Prostate gland (tissue), 2 donors: ENCODE results near the gene TBCA. TPM values are rescaled to one million over a fixed set of nuclear protein-coding genes. Genes with fewer than 3 reads are reported as not detected.

ENCODE experiments used
- DNase-seq: peaks from one replicate; pipeline ENCODE4 v3.0.0-alpha.2; 2019; ENCODE audit warnings: low spot score
- H3K27ac ChIP-seq, 2 donors: fragments of 200-600 bp; sonication (generic); 2 replicates each; pipeline ENCODE4 v1.5.1; 2017 to 2019
- H3K27me3 ChIP-seq: fragments of 200-600 bp; sonication (generic); replicated peaks from 2 replicates; pipeline ENCODE4 v1.5.1; 2019; ENCODE audit not compliant: insufficient read depth
- H3K36me3 ChIP-seq, 2 donors: fragments of 200-600 bp; sonication (generic); 1 replicate in 1 of 2; 2 replicates in 1 of 2; pipeline versions ENCODE4 v1.5.1 to v1.8.1; 2017 to 2019
- H3K4me1 ChIP-seq: fragments of 200-600 bp; sonication (generic); replicated peaks from 2 replicates; pipeline ENCODE4 v1.5.1; 2019
- H3K4me3 ChIP-seq, 2 donors: fragments of 200-600 bp; sonication (generic); 2 replicates each; pipeline ENCODE4 v1.5.1; 2017 to 2019
- H3K9me3 ChIP-seq: fragments of 200-600 bp; sonication (generic); 2 replicates; pipeline ENCODE4 v1.5.1; 2017
- POLR2A ChIP-seq: fragments of 450-650 bp; IDR thresholded peaks from one replicate; pipeline ENCODE4 v1.6.1; 2016; ENCODE audit warnings: antibody characterized with exemption, mild to moderate bottlenecking
- POLR2AphosphoS5 ChIP-seq: sonication (generic); formaldehyde crosslinking; IDR thresholded peaks from one replicate; pipeline ENCODE4 v1.6.1; 2017; ENCODE audit warnings: antibody characterized with exemption
- WGBS: methylation state at CpG from one replicate; pipeline ENCODE4 v1.1.5; 2018; 5-methylcytosine and 5-hydroxymethylcytosine counted together
- intact Hi-C: fragments of 100-400 bp; cut with DNase I; formaldehyde crosslinking; loops from one replicate; pipeline ENCODE4 v1.14.2; 2022
- total RNA-seq, 2 donors: library from RNA; depleted of rRNA; stranded (reverse); fragments of >200 nt; gene quantifications; one replicate each; pipeline ENCODE4 v1.1.0, GENCODE V29; 2016
- TF ChIP-seq, protein P1 (sequence below), 4 experiments: fragments of 200-600 bp in 2 of 4; fragments of 450-650 bp in 2 of 4; sonication (generic) in 2 of 4; IDR thresholded peaks; 1 replicate in 3 of 4; 2 replicates in 1 of 4; pipeline ENCODE4 v1.5.1; 2016 to 2019; ENCODE audit warnings: antibody characterized with exemption in 4 of 4, mild to moderate bottlenecking in 2 of 4, moderate library complexity in 2 of 4

Gene TBCA
- total RNA-seq, 2 donors from 2014 or later = 120 to 180 TPM

- no peak overlapping the region for H3K4me3 ChIP-seq
- 92% methylated on average over 2 of the region's 2 CpGs for WGBS
- H3K36me3 ChIP-seq = no peaks in the 10 kb centered on the region
- no peak for DNase-seq
- H3K27me3 ChIP-seq = no peaks in the 10 kb centered on the region
- no peak for TF ChIP-seq POLR2AphosphoS5
- TF ChIP-seq, protein P1, sequence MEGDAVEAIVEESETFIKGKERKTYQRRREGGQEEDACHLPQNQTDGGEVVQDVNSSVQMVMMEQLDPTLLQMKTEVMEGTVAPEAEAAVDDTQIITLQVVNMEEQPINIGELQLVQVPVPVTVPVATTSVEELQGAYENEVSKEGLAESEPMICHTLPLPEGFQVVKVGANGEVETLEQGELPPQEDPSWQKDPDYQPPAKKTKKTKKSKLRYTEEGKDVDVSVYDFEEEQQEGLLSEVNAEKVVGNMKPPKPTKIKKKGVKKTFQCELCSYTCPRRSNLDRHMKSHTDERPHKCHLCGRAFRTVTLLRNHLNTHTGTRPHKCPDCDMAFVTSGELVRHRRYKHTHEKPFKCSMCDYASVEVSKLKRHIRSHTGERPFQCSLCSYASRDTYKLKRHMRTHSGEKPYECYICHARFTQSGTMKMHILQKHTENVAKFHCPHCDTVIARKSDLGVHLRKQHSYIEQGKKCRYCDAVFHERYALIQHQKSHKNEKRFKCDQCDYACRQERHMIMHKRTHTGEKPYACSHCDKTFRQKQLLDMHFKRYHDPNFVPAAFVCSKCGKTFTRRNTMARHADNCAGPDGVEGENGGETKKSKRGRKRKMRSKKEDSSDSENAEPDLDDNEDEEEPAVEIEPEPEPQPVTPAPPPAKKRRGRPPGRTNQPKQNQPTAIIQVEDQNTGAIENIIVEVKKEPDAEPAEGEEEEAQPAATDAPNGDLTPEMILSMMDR (IDR thresholded peaks at IDR 0.05) = no peak
- no peak for TF ChIP-seq POLR2A
- H3K9me3 ChIP-seq = no peaks in the 10 kb centered on the region
- peaks cover 2% of the 10 kb centered on the region for H3K4me1 ChIP-seq
- no peak overlapping the region for H3K27ac ChIP-seq
- intact Hi-C loops = loop anchor here (10.0 kb wide), 1 partner anchor 134 kb away; no protein-coding TSS in a partner anchor
These were observed 2.8 kb upstream of the TBCA start for GRCh38 chr5:77778881-77779438.

- peaks cover 7% of the 10 kb centered on the region for H3K4me1 ChIP-seq
- H3K27ac ChIP-seq = no peak overlapping the region
- WGBS = 84% methylated on average over 2 of the region's 2 CpGs
- no peaks in the 10 kb centered on the region for H3K27me3 ChIP-seq
- H3K9me3 ChIP-seq = no peaks in the 10 kb centered on the region
- no peaks in the 10 kb centered on the region for H3K36me3 ChIP-seq
- DNase-seq = no peak
- TF ChIP-seq, protein P1 (IDR thresholded peaks at IDR 0.05) = no peak
- TF ChIP-seq POLR2A (no peak), POLR2AphosphoS5 (no peak)
- intact Hi-C loops = loop anchor here (10.0 kb wide), 1 partner anchor 134 kb away; no protein-coding TSS in a partner anchor
- H3K4me3 ChIP-seq = no peak overlapping the region
These were observed 2.3 kb upstream of the TBCA start for GRCh38 chr5:77778398-77778797.

- intact Hi-C loops = loop anchor here (10.0 kb wide), 1 partner anchor 133 kb away; no protein-coding TSS in a partner anchor
- no peak for TF ChIP-seq POLR2A
- TF ChIP-seq POLR2AphosphoS5 = no peak
- TF ChIP-seq, protein P1 (IDR thresholded peaks at IDR 0.05) = no peak
- H3K27ac ChIP-seq = no peak overlapping the region
- no peaks in the 10 kb centered on the region for H3K27me3 ChIP-seq
- no peaks in the 10 kb centered on the region for H3K9me3 ChIP-seq
- peaks cover 11% of the 10 kb centered on the region for H3K4me1 ChIP-seq
- 70% methylated on average over 3 of the region's 3 CpGs for WGBS
- no peak overlapping the region for H3K4me3 ChIP-seq
- no peak for DNase-seq
- H3K36me3 ChIP-seq = no peaks in the 10 kb centered on the region
These were observed 1.8 kb upstream of the TBCA start for GRCh38 chr5:77777911-77778310.

GRCh38 chr5:77777281-77777892 is 1.2 kb upstream of the TBCA start:
- intact Hi-C loops = loop anchor here (10.0 kb wide), 1 partner anchor 133 kb away; no protein-coding TSS in a partner anchor
- Histone ChIP-seq H3K4me3 (no peak overlapping the region), H3K27me3 (no peaks in the 10 kb centered on the region), H3K36me3 (no peaks in the 10 kb centered on the region), H3K9me3 (no peaks in the 10 kb centered on the region), H3K4me1 (peaks cover 11% of the 10 kb centered on the region), H3K27ac (no peak overlapping the region)
- DNase-seq = no peak
- no peak for TF ChIP-seq POLR2A
- TF ChIP-seq POLR2AphosphoS5 = no peak
- TF ChIP-seq, protein P1 (IDR thresholded peaks at IDR 0.05) = no peak
- 78% methylated on average over 11 of the region's 11 CpGs for WGBS
